ENCODE measurements around the gene SGO2.
A peak's percentile ranks its signal among the peaks of the same experiment; 100 is the strongest.

GRCh38 chr2:200483729-200484198 lies 42.2 kb upstream of the SGO2 start:
- TF ChIP-seq POLR2A (IDR thresholded peaks at IDR 0.05; ENCODE audit: borderline replicate concordance, extremely low read depth, insufficient read depth, insufficient read length): no peak
- TF ChIP-seq, protein P1, sequence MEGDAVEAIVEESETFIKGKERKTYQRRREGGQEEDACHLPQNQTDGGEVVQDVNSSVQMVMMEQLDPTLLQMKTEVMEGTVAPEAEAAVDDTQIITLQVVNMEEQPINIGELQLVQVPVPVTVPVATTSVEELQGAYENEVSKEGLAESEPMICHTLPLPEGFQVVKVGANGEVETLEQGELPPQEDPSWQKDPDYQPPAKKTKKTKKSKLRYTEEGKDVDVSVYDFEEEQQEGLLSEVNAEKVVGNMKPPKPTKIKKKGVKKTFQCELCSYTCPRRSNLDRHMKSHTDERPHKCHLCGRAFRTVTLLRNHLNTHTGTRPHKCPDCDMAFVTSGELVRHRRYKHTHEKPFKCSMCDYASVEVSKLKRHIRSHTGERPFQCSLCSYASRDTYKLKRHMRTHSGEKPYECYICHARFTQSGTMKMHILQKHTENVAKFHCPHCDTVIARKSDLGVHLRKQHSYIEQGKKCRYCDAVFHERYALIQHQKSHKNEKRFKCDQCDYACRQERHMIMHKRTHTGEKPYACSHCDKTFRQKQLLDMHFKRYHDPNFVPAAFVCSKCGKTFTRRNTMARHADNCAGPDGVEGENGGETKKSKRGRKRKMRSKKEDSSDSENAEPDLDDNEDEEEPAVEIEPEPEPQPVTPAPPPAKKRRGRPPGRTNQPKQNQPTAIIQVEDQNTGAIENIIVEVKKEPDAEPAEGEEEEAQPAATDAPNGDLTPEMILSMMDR (IDR thresholded peaks at IDR 0.05 in 2 of 3, conservative IDR thresholded peaks at IDR 0.05 in 1 of 3; ENCODE audit: borderline replicate concordance in 1 of 3, insufficient read depth in 1 of 3, low read depth in 2 of 3, low read length in 2 of 3): peak; percentile 71 to 85 (median 80)
- TF ChIP-seq JUND (IDR thresholded peaks at IDR 0.05): no peak
- TF ChIP-seq EGR1 (IDR thresholded peaks at IDR 0.05; ENCODE audit: low read depth): no peak
- no peak for TF ChIP-seq ZNF274 (IDR thresholded peaks at IDR 0.05; ENCODE audit: low read depth, low read length)
- no peak for TF ChIP-seq EZH2phosphoT487 (IDR thresholded peaks at IDR 0.05; ENCODE audit: borderline replicate concordance)
- TF ChIP-seq SP1 (IDR thresholded peaks at IDR 0.05; ENCODE audit: low read depth): no peak
- no peak for TF ChIP-seq ATF3 (IDR thresholded peaks at IDR 0.05)
- no peak for TF ChIP-seq EZH2 (IDR thresholded peaks at IDR 0.05)
